GM21360 (cell line): ENCODE data around the gene NCK1.
"Not testable (repeated sequence)": the region's sequence is repeated elsewhere in the genome, so short reads cannot be mapped to it uniquely, and the experiment has no call there.

Experiments
- ATAC-seq: cut with Tn5 transposase; IDR thresholded peaks from one replicate; pipeline ENCODE4 v1.9.1; 2021; ENCODE audit warnings: mild to moderate bottlenecking, moderate library complexity; ENCODE audit not compliant: unreplicated experiment

Gene NCK1

GRCh38 chr3:136943436-136943835 is 81.4 kb downstream of the NCK1 start:
- no peak for ATAC-seq

GRCh38 chr3:136946978-136947377 is 85.0 kb downstream of the NCK1 start:
- no peak for ATAC-seq

DNA sequence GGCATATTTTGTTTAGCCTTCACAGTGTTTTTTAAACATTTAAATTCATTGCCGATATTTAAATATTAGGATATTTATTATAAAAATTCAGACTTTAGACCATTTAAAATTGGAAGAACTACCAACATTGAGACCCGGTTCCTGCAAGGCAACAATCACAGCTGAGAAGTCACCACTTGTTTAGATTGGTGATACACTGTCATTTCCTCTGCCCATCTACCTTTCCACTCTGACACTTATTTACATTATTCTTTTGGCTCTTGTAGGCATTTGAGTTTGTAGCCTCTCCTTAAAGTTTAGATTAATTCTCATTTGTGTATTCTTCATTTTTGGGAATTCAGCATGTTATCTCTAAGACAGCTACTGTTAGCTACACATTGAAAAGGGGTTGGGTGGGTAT is 85.5 kb downstream of the NCK1 start:
- no peak for ATAC-seq

GRCh38 chr3:136949146-136949545 is 87.1 kb downstream of the NCK1 start:
- ATAC-seq: no peak

- no peak for ATAC-seq
Measured at GRCh38 chr3:136949708-136950107, 87.7 kb downstream of the NCK1 start.

GRCh38 chr3:136950623-136951022 is 88.6 kb downstream of the NCK1 start:
- no peak for ATAC-seq

- ATAC-seq: no peak
Measured at GRCh38 chr3:136952292-136952691, 90.3 kb downstream of the NCK1 start.

GRCh38 chr3:136954251-136954650 is 92.2 kb downstream of the NCK1 start:
- no peak for ATAC-seq

- ATAC-seq: no peak
Measured at GRCh38 chr3:136954980-136955780, 93.2 kb downstream of the NCK1 start.

DNA sequence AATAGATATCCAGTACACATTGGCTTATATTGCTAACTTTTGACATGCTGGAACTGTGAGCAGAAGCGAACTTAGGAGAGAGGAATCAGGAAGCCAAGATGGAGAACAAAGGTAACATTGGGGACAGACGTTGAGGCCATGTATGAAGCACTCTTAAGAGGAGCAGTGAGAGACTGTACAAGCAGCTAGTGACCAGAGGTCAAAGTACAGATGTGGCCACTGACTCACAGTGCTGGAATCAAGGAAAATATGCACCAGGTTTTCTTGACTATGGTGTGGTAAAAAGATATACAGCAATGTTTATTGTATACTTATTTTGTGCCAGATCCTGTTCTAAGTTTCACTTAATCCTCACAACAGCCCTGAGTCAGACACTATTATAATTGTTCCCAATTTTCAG is 93.8 kb downstream of the NCK1 start:
- ATAC-seq: no peak

GRCh38 chr3:136956971-136957370 is 95.0 kb downstream of the NCK1 start:
- ATAC-seq: no peak

GRCh38 chr3:136957751-136958288 is 95.8 kb downstream of the NCK1 start, which contains the start of gene IL20RB:
Gene IL20RB, plus strand, starts transcription at chr3:136957983. Its CDS starts 131 bp downstream, at chr3:136958114.
- ATAC-seq: no peak

- ATAC-seq: no peak
Measured at GRCh38 chr3:136958939-136959338, 96.9 kb downstream of the NCK1 start.

- ATAC-seq: no peak
Measured at GRCh38 chr3:136959599-136959998, 97.6 kb downstream of the NCK1 start.

- ATAC-seq: no peak
Measured at GRCh38 chr3:136960838-136961836, 99.1 kb downstream of the NCK1 start.

DNA sequence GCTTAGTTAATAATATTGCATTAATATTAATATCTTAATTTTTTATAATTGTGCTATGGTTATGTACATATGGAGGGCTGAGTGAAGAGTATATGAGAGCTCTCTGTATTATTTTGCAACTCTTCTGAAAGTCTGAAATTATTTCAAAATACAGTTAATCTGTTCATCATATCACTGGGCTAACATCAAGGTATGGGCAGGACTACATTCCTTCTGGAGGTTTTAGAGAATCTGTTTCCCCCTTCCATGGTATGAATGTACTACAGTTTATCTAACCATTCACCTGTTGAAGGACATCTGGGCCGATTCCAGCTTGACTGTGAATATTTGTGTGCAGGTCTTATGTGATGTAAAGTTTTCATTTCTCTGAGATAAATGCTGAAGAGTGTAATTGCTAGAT is 100.9 kb downstream of the NCK1 start:
- ATAC-seq: no peak

DNA sequence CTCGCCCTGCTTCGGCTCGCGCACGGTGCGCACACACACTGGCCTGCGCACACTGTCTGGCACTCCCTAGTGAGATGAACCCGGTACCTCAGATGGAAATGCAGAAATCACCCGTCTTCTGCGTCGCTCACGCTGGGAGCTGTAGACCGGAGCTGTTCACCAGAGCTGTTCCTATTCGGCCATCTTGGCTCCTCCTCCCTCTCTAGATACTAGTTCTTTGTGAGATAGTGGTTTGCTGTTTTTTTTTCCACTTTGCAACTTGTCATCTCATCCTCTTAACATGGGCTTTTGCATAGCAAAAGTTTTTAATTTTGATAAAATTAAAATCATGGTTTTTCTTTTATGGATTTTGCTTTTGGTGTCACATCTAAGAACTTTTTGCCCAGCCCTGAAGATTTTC is 107.5 kb downstream of the NCK1 start:
- ATAC-seq: not testable (repeated sequence)

GRCh38 chr3:136973352-136973751 is 111.3 kb downstream of the NCK1 start:
- ATAC-seq: no peak

DNA sequence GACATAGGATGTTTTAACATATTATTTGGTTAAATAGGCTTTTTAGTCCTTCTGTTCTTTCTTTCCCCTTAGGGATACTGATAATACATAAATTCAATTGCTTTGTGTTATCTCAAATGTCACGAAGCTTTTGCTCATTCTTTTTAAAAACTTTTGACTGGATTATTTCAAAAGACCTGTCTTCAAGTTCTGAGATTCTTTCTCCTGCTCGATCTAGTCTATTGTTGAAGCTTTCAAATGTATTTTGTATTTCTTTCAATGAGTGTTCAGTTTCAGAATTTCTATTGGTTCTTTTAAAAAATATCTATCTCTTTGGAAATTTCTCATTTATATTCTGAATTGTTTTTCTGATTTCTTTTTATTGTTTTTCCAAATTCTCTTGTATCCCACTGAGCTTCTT is 112.7 kb downstream of the NCK1 start:
- no peak for ATAC-seq

GRCh38 chr3:136979204-136979603 is 117.2 kb downstream of the NCK1 start:
- no peak for ATAC-seq

- no peak for ATAC-seq
Measured at GRCh38 chr3:136979684-136980083, 117.7 kb downstream of the NCK1 start.
